ENCODE results near the gene SRPK2.

DNA sequence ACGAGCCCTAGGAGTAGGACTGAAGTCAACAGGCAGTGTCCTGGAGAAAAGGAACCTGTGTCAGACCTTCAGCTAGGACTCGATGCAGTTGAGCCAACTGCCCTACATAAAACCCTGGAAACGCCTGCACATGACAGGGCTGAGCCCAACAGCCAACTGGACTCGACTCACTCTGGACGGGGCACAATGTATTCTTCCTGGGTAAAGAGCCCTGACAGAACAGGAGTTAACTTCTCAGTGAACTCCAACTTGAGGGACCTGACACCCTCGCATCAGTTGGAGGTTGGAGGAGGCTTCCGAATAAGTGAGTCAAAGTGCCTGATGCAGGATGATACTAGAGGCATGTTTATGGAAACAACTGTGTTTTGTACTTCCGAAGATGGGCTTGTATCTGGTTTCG, 281.3 kb downstream of the SRPK2 start:
- TF ChIP-seq, protein P1, sequence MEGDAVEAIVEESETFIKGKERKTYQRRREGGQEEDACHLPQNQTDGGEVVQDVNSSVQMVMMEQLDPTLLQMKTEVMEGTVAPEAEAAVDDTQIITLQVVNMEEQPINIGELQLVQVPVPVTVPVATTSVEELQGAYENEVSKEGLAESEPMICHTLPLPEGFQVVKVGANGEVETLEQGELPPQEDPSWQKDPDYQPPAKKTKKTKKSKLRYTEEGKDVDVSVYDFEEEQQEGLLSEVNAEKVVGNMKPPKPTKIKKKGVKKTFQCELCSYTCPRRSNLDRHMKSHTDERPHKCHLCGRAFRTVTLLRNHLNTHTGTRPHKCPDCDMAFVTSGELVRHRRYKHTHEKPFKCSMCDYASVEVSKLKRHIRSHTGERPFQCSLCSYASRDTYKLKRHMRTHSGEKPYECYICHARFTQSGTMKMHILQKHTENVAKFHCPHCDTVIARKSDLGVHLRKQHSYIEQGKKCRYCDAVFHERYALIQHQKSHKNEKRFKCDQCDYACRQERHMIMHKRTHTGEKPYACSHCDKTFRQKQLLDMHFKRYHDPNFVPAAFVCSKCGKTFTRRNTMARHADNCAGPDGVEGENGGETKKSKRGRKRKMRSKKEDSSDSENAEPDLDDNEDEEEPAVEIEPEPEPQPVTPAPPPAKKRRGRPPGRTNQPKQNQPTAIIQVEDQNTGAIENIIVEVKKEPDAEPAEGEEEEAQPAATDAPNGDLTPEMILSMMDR (IDR thresholded peaks at IDR 0.05), result no peak
- TF ChIP-seq POLR2A (IDR thresholded peaks at IDR 0.05) (no peak), POLR2AphosphoS5 (IDR thresholded peaks at IDR 0.05) (no peak)

Measured in prostate gland (tissue), 2 donors.